GM19099 (cell line): Measurements from ENCODE around the gene BPTF.

Source experiments
- POLR2A ChIP-seq: IDR thresholded peaks from 3 replicates; pipeline ENCODE4 v1.6.1; 2011; ENCODE audit warnings: low read depth; ENCODE audit not compliant: insufficient read length; ENCODE audit errors: extremely low read depth

BPTF gene

DNA sequence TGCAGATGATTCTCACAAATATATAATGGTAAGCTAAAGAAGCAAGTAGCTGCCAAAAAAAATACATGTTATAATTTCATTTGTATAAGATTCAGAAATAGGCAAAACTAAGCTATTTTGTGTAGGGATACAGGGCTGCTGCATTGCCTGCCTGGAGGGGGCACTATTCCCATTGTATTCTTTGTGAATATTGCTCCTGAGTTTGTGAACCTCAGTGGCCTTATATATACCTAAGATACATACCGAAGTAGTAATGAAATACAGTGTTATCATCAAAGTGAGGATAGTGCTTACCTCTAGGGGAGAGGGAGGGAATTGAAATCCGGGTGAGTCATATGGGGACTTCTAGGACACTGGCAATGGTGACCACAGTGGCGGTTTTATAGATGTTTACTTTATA is 117.5 kb downstream of the BPTF start:
- TF ChIP-seq POLR2A, result no peak

DNA sequence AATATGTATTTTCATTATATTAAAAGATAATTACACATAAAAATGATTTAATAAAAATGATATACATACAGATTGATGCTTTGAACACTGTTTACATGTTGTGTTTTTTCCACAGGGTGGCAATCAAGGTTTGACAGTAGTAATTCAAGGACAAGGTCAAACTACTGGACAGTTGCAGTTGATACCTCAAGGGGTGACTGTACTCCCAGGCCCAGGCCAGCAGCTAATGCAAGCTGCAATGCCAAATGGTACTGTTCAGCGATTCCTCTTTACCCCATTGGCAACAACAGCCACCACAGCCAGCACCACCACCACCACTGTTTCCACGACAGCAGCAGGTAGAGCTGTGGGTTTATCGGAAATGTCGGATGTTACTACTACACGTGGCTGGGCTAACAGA is 118.7 kb downstream of the BPTF start:
- no peak for TF ChIP-seq POLR2A

DNA sequence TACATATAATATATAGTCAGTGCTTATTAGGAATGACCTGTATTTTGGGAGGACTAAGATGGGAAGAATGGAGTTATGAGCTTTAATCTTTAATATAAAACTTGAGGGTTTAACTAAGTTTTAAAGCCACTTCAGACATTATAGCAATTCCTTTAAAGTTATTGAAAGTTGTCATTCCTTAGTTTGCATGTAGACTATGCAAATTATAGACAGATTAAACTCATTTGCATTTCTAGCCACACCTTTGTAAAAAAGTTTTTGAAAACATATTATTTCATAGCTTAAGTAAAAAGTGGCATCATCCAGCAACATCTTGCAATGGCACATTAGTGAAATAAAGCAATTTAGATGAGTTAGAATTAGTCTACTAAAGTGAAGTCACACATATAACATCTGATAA is 121.2 kb downstream of the BPTF start:
- no peak for TF ChIP-seq POLR2A

DNA sequence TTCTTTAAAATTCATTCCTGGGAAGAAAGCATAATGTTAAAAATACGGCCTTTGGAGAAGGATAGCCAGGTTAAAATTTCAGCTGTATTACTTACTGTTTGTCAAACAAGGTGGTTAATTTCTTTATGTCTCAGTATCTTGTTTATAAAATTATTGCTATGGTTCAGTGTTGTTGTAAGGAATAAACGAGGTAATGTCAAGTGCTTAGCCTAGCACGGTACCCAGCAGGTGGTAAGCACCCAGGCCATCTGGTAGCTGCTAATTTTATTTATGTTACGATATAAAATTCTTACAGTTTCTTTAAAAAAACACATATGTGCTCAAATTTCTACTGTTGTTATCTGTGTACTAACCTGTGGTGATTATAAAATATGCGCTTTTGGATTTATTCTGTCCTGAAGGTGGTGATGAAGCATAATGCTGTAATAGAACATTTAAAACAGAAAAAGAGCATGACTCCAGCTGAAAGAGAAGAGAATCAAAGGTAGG is 122.1 kb downstream of the BPTF start:
- TF ChIP-seq POLR2A, result no peak

DNA sequence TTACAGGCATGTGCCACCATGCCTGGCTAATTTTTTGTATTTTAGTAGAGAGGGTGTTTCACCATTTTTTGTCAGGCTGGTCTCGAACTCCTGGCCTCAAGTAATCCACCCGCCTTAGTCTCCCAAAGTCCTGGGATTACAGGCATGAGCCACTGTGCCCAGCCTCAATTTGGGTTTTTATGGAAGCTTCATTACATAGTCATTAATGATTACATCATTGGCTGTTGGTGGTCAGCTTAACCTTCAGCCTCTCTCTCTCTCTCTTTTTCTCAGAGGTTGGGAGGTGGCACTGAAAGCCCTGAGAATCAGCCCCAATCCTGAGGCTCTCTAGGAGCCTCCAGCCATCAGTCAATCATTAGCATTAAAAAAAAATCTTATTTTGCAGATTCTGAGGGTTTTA is 125.6 kb downstream of the BPTF start:
- TF ChIP-seq POLR2A, result no peak

DNA sequence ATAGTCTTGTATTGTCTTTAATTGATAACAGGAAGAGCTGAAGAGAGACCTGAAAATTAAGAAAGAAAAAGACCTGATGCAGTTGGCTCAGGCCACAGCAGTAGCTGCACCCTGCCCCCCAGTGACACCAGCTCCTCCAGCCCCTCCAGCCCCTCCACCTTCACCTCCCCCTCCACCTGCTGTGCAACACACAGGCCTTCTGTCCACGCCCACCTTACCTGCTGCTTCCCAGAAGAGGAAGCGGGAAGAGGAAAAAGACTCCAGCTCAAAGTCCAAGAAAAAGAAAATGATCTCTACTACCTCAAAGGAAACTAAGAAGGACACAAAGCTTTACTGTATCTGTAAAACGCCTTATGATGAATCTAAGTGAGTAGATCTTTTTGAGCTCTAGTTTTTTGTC is 134.2 kb downstream of the BPTF start:
- no peak for TF ChIP-seq POLR2A

DNA sequence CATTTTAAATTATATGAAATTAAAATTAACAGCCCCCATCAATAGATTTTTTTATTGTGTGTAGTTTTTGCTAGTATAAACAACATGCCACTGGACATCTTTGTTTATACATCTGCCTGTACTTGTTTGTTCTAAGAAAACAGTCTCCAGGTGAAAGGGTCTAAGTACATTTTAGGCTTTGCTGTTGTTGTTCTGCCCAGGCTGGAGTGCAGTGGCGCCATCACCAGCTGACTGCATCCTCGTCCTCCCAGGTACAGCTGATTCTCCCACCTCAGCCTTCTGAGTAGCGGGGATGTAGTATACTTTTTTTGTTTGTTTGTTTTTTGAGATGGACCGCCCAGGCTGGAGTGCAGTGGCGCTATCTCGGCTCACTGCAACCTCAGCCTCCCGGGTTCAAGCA is 145.5 kb downstream of the BPTF start:
- no peak for TF ChIP-seq POLR2A

DNA sequence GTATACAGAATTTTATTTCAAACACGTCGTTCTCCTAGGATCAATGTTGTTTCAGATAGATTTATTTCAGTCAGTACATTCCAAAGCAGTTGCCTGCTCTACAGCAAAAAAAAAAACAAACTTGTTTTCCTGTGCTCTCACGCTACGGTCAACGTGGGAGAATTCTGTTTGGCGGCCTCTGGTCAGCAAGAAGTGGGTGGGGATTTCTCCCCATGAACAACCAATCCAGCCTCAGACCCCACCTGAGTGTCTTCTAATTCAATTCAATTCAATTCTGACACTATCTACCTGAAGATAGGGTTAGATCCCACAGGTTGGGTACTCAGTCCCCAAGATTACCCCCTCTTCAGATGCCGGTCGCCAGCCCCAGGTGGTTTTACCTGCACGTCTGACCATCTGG is 148.9 kb downstream of the BPTF start:
- no peak for TF ChIP-seq POLR2A

DNA sequence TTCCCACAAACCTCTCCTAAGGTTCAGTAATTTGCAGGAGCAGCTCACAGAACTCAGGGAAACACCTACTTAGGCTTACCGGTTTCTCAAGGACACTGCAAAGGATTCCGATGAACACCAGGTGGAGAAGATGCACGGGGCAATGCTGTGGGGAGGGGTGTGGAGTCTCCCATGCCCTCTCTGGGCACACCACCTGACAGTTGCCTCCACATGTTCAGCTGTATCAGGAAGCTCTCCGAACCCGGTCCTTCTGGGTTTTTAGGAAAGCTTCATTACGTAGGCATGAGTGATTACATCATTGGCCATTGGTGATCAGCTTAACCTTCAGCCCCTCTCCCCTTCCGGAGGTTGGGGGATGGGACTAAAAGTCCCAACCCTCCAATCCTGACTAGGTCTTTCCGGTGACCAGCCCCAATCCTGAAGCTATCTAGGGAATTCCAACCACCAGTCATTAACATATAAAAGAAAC is 149.3 kb downstream of the BPTF start:
- TF ChIP-seq POLR2A, result no peak

DNA sequence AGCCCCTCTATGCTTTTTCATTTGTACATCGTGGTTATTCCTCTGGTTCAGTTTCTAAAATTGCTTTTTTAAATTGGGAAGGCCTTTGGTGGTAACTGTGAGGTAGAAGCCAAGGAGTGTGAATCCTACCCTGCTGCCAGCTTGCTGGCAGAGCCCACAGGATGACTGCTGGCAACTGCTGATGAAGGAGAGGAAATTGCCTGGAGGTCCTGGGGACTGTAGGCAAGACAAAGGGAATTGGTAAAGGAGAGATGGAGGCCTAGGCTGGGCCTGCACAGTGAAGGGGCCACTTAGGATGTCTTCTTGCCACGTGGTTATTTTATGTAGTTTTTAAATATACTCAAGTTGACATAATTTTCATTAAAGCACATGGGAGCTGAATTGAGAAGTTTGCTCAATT is 155.2 kb downstream of the BPTF start:
- no peak for TF ChIP-seq POLR2A

DNA sequence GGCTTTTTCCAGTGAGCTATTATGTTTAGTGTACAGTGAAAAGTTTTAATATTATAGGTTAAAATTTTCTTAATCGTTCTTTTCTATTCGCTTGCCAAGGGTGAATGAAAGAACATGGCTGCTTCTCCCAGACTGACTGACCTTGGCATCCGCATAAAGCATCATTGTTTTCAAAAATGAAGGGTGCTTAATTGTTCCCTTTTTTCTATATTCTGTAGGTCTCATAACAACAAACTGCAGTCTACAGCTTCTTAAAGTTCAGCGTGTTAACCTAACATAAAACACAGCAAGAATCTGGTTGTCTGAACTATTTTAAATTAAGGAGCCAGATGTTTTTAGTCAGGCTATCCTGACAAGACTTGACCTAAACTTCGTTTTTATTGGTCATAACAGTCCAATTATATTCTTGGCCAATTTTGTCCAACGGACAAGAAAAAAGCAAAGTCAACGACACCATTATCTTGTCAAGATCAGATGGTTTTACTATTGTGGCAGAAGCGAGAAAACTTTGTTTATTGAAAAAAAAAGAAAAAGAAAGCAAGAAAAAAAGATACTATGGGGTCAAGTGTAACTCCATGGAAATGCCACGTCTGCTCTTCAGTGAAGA is 156.8 kb downstream of the BPTF start:
- no peak for TF ChIP-seq POLR2A

DNA sequence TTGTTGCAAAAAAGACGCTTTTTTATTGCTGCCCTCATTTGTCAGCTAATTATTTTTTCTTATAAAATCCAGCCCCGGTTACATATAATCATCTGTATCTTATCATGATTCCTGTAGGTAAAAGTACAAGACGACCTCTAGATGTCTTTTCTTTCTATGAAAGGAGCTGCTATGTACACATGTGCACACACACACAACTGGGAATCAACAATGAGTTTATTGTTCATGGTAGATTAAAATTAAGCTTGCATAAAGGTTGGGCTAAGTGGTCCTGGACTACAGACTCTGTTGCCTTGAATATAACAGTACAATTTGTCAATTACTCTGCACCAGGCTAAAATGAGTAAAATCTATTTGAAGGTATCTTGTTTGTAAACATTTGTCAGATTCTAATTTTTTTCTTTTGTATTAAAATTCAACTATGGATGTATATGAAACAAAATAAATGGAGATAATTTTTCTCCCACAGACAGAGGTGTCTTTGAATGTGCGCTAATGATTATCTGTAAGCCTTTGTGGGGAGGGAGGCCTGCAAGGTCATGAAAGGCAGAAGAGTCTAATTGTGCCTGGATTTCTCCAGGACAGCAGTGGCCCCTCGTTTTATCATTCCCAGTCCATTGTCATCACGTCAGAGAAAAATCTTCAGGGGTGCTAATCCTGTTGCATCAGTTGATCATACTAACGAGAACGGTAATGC is 157.5 kb downstream of the BPTF start:
- TF ChIP-seq POLR2A, result no peak

DNA sequence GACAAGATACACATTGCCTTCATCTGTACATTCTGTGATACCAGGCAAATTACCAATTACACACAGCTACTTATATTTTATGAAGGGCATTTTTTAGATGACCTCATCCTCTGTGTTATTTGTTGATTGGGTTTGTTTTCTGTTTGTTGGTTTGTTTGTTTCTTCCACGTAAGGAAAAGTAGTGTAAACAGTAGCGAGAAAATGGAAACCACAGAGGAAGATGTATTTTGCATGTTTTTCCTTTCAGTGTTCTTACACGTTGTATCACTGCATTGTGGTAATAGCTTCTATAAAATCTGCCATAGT is 158.0 kb downstream of the BPTF start:
- TF ChIP-seq POLR2A, result no peak

DNA sequence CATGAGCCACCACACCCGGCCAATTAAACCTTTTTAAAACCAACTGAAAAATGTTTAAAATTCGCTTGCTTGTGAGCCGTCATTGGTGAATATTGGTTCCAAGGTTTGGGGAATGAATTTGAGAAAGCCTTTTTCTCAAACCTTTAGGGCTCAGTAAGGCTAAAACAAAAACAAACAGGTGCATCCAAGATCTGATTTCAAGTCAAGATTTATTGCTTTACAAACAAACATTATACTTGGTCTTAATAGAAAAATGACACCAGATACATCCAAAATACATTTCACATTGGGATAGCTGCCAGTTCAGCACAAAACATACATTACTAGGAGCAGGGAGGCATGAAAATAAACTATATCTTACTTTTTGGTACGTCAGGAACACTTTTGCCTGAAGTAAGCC is 165.6 kb downstream of the BPTF start:
- no peak for TF ChIP-seq POLR2A

DNA sequence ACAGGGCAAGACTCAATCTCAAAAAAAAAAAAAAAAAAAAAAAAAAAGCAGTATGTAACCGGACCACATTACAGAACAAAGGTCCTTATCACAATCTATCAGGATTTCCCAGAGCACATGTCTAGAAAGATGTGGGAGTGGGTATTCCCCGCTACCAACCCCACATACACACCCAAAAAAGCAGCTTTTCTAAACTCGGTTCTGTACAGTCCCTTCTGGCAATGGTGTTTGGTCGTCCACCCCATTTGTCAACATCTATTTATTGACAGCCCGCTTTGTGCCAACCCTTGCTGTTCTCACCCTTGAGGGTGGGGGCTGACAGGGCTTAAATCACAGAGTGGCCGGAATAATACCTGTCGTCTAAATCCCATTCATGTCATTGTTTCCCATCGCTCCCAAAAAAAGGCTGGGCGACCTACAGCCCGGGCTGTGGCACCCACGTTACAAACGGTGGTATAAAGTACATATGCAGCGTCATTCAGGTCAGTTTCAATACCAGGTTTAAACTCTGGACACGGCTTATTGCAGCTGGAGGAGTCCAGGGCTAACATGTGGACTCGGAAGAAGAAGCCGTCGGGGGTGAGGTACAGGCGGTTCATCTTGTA is 167.3 kb downstream of the BPTF start:
- no peak for TF ChIP-seq POLR2A
